ENCODE results near the gene FRS2. TPM values are rescaled to one million over a fixed set of nuclear protein-coding genes. Genes with fewer than 3 reads are reported as not detected.

FRS2 gene
- total RNA-seq, 2 donors from 2014 or later = 4.9 to 14.3 TPM

DNA sequence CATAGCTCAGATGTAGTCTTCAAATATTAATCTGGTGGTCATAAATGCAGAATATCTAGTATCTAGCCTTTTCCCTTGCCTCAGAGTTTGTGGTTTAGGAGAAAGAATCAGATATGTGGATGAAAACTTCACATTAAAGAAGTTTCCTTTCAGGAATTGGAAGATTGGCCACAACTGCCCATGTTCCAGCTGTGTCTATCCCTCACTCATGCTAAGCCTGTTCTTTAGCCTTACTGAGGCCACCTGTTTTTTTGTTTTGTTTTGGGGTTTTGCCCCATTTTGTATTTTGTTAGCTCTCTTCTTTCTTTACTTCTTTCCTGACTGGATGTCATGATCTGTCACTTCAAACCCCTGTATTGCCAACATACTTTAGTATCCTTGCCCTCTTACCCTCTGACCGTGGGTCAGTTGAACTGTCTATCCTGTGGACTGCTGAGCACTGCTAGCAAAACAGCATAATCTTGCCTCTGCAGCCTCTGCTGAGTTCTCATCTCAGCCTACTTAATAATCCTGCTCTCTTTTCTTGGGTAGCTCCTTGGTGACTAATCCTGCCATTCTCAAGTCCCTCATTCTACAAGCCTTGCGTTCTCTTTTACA lies 93.1 kb downstream of the FRS2 start:
- 94 to 95% methylated on average over 2 of the region's 2 CpGs for WGBS, 2 donors
- Histone ChIP-seq H3K4me1 (no peaks in the 10 kb centered on the region), H3K9me3 (no peaks in the 10 kb centered on the region), H3K27ac (no peak overlapping the region), H3K4me3 (no peak overlapping the region), H3K36me3 (replicated peaks in 1 of 2; ENCODE audit: insufficient read depth in 1 of 2, low read depth in 2 of 2) (peaks cover 0 to 3% of the 10 kb centered on the region in 2 donors), H3K27me3 (no peaks in the 10 kb centered on the region)
- ATAC-seq = no peak
- no peak for DNase-seq
- no peak for TF ChIP-seq POLR2A (IDR thresholded peaks at IDR 0.05)
- TF ChIP-seq, protein P1, sequence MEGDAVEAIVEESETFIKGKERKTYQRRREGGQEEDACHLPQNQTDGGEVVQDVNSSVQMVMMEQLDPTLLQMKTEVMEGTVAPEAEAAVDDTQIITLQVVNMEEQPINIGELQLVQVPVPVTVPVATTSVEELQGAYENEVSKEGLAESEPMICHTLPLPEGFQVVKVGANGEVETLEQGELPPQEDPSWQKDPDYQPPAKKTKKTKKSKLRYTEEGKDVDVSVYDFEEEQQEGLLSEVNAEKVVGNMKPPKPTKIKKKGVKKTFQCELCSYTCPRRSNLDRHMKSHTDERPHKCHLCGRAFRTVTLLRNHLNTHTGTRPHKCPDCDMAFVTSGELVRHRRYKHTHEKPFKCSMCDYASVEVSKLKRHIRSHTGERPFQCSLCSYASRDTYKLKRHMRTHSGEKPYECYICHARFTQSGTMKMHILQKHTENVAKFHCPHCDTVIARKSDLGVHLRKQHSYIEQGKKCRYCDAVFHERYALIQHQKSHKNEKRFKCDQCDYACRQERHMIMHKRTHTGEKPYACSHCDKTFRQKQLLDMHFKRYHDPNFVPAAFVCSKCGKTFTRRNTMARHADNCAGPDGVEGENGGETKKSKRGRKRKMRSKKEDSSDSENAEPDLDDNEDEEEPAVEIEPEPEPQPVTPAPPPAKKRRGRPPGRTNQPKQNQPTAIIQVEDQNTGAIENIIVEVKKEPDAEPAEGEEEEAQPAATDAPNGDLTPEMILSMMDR (IDR thresholded peaks at IDR 0.05) = no peak
- intact Hi-C loops (cut with DNase I) = no loop called here

- H3K4me3 ChIP-seq = no peak overlapping the region
- WGBS, 2 donors = 69 to 77% methylated on average over 3 of the region's 3 CpGs
- no peaks in the 10 kb centered on the region for H3K9me3 ChIP-seq
- DNase-seq (no peak), ATAC-seq (no peak)
- no peak for TF ChIP-seq POLR2A (IDR thresholded peaks at IDR 0.05)
- TF ChIP-seq, protein P1 (IDR thresholded peaks at IDR 0.05) = no peak
- intact Hi-C loops (cut with DNase I) = no loop called here
- no peaks in the 10 kb centered on the region for H3K27me3 ChIP-seq
- H3K27ac ChIP-seq = no peak overlapping the region
- peaks cover 0 to 3% of the 10 kb centered on the region in 2 donors for H3K36me3 ChIP-seq (replicated peaks in 1 of 2; ENCODE audit: insufficient read depth in 1 of 2, low read depth in 2 of 2)
- H3K4me1 ChIP-seq = peaks cover 5% of the 10 kb centered on the region
These were observed 96.4 kb downstream of the FRS2 start for GRCh38 chr12:69566603-69567002.

GRCh38 chr12:69569236-69569635 lies 99.0 kb downstream of the FRS2 start:
- H3K36me3 ChIP-seq (replicated peaks in 1 of 2; ENCODE audit: insufficient read depth in 1 of 2, low read depth in 2 of 2) = peaks cover 0 to 12% of the 10 kb centered on the region in 2 donors
- H3K27ac ChIP-seq = no peak overlapping the region
- no peaks in the 10 kb centered on the region for H3K27me3 ChIP-seq
- intact Hi-C loops (cut with DNase I) = no loop called here
- TF ChIP-seq, protein P1 (IDR thresholded peaks at IDR 0.05) = no peak
- TF ChIP-seq POLR2A (IDR thresholded peaks at IDR 0.05) = no peak
- H3K4me1 ChIP-seq = peaks cover 5% of the 10 kb centered on the region
- ATAC-seq = no peak
- H3K4me3 ChIP-seq = no peak overlapping the region
- H3K9me3 ChIP-seq = no peaks in the 10 kb centered on the region
- no peak for DNase-seq
- 56 to 70% methylated on average over 4 of the region's 4 CpGs for WGBS, 2 donors

- no peak for ATAC-seq
- intact Hi-C loops (cut with DNase I) = no loop called here
These were observed 99.9 kb downstream of the FRS2 start for GRCh38 chr12:69570000-69570516.

More at GRCh38 chr12:69570000-69570516, 99.9 kb downstream of the FRS2 start:
- Histone ChIP-seq H3K4me1 (peaks cover 5% of the 10 kb centered on the region), H3K4me3 (no peak overlapping the region), H3K9me3 (no peaks in the 10 kb centered on the region), H3K36me3 (replicated peaks in 1 of 2; ENCODE audit: insufficient read depth in 1 of 2, low read depth in 2 of 2) (peaks cover 4 to 14% of the 10 kb centered on the region in 2 donors), H3K27me3 (no peaks in the 10 kb centered on the region), H3K27ac (no peak overlapping the region)
- no peak for TF ChIP-seq POLR2A (IDR thresholded peaks at IDR 0.05)
- TF ChIP-seq, protein P1 (IDR thresholded peaks at IDR 0.05) = no peak
- 78 to 83% methylated on average over 10 of the region's 10 CpGs for WGBS, 2 donors
- no peak for DNase-seq
